Mesodermal cell (in vitro differentiated cells): Measurements from ENCODE around the gene RBM33.
A peak's percentile ranks its signal among the peaks of the same experiment; 100 is the strongest.

Experiments
- H3K27ac ChIP-seq: 2 replicates; pipeline ENCODE4 v1.7.0; 2013; ENCODE audit warnings: mild to moderate bottlenecking, low read depth, low read length, moderate library complexity; ENCODE audit not compliant: severe bottlenecking
- H3K36me3 ChIP-seq: 2 replicates; pipeline ENCODE4 v1.7.1; 2013; ENCODE audit warnings: mild to moderate bottlenecking, low read length, moderate library complexity; ENCODE audit not compliant: control insufficient read depth, insufficient read depth
- H3K4me1 ChIP-seq: one replicate; pipeline ENCODE4 v1.7.1; 2013; ENCODE audit warnings: mild to moderate bottlenecking, low read length; ENCODE audit not compliant: insufficient read depth, control insufficient read depth, poor library complexity, severe bottlenecking
- H3K4me3 ChIP-seq: 2 replicates; pipeline ENCODE4 v1.7.0; 2013; ENCODE audit warnings: low read length, control low read depth, mild to moderate bottlenecking; ENCODE audit not compliant: insufficient read depth, poor library complexity, severe bottlenecking; ENCODE audit errors: extremely low read depth
- H3K9me3 ChIP-seq: 2 replicates; pipeline ENCODE4 v1.7.1; 2013; ENCODE audit warnings: mild to moderate bottlenecking, low read length, moderate library complexity; ENCODE audit not compliant: control insufficient read depth
- WGBS, 2 experiments: methylation state at CpG; one replicate each; pipeline ENCODE4 v1.1.5; 2013; ENCODE audit warnings: missing lambda C conversion rate in 2 of 2; ENCODE audit not compliant: insufficient coverage in 2 of 2; 5-methylcytosine and 5-hydroxymethylcytosine counted together

Gene RBM33

GRCh38 chr7:155802291-155802690, 157.8 kb downstream of the RBM33 start:
- Histone ChIP-seq H3K36me3 (no peaks in the 10 kb centered on the region), H3K27ac (no peak overlapping the region), H3K9me3 (no peaks in the 10 kb centered on the region), H3K4me1 (peaks cover 1% of the 10 kb centered on the region), H3K4me3 (no peak overlapping the region)
- 55 to 58% methylated on average over 4 to 5 of the region's 6 CpGs for WGBS, 2 experiments

- Histone ChIP-seq H3K27ac (no peak overlapping the region), H3K4me1 (peaks cover 5% of the 10 kb centered on the region), H3K4me3 (peak overlapping the region; percentile 27), H3K36me3 (no peaks in the 10 kb centered on the region), H3K9me3 (no peaks in the 10 kb centered on the region)
- 4 to 5% methylated on average over 62 to 70 of the region's 70 CpGs for WGBS, 2 experiments
Measured at GRCh38 chr7:155802906-155803417, 158.5 kb downstream of the RBM33 start.

GRCh38 chr7:155803418-155804376, 159.2 kb downstream of the RBM33 start:
- no peak overlapping the region for H3K27ac ChIP-seq
- H3K9me3 ChIP-seq: no peaks in the 10 kb centered on the region
- 1% methylated on average over 59 to 61 of the region's 96 CpGs for WGBS, 2 experiments
- no peaks in the 10 kb centered on the region for H3K36me3 ChIP-seq
- peaks cover 10% of the 10 kb centered on the region for H3K4me1 ChIP-seq
- peak overlapping the region; percentile 27 for H3K4me3 ChIP-seq

- H3K4me1 ChIP-seq: peaks cover 10% of the 10 kb centered on the region
- H3K27ac ChIP-seq: no peak overlapping the region
- H3K9me3 ChIP-seq: no peaks in the 10 kb centered on the region
- 0 to 1% methylated on average over 10 to 14 of the region's 17 CpGs for WGBS, 2 experiments
- H3K4me3 ChIP-seq: peak overlapping the region; percentile 27
- no peaks in the 10 kb centered on the region for H3K36me3 ChIP-seq
Measured at GRCh38 chr7:155804431-155804831, 160.0 kb downstream of the RBM33 start.

GRCh38 chr7:155804897-155805825, 160.7 kb downstream of the RBM33 start:
- Histone ChIP-seq H3K4me3 (peak overlapping the region; percentile 27), H3K27ac (no peak overlapping the region), H3K36me3 (no peaks in the 10 kb centered on the region), H3K9me3 (no peaks in the 10 kb centered on the region), H3K4me1 (peaks cover 10% of the 10 kb centered on the region)
- 1% methylated on average over 62 to 87 of the region's 91 CpGs for WGBS, 2 experiments

GRCh38 chr7:155805826-155806095, 161.3 kb downstream of the RBM33 start:
- H3K4me3 ChIP-seq: peak overlapping the region; percentile 27
- H3K9me3 ChIP-seq: no peaks in the 10 kb centered on the region
- WGBS, 2 experiments: 8 to 28% methylated on average over 7 to 11 of the region's 18 CpGs
- no peaks in the 10 kb centered on the region for H3K36me3 ChIP-seq
- no peak overlapping the region for H3K27ac ChIP-seq
- peaks cover 10% of the 10 kb centered on the region for H3K4me1 ChIP-seq

- Histone ChIP-seq H3K9me3 (no peaks in the 10 kb centered on the region), H3K27ac (no peak overlapping the region), H3K36me3 (no peaks in the 10 kb centered on the region), H3K4me3 (no peak overlapping the region), H3K4me1 (peaks cover 13% of the 10 kb centered on the region)
- 46 to 48% methylated on average over 36 to 39 of the region's 47 CpGs for WGBS, 2 experiments
Measured at GRCh38 chr7:155806096-155806871, 161.8 kb downstream of the RBM33 start.

- Histone ChIP-seq H3K9me3 (no peaks in the 10 kb centered on the region), H3K4me3 (no peak overlapping the region), H3K27ac (no peak overlapping the region), H3K4me1 (peaks cover 18% of the 10 kb centered on the region), H3K36me3 (no peaks in the 10 kb centered on the region)
- 23 to 28% methylated on average over 13 to 17 of the region's 19 CpGs for WGBS, 2 experiments
Measured at GRCh38 chr7:155807065-155807671, 162.7 kb downstream of the RBM33 start.

- Histone ChIP-seq H3K27ac (no peak overlapping the region), H3K9me3 (no peaks in the 10 kb centered on the region), H3K36me3 (no peaks in the 10 kb centered on the region), H3K4me3 (peak overlapping the region; percentile 19), H3K4me1 (peaks cover 18% of the 10 kb centered on the region)
- 19 to 22% methylated on average over 24 to 25 of the region's 33 CpGs for WGBS, 2 experiments
Measured at GRCh38 chr7:155807789-155808548, 163.5 kb downstream of the RBM33 start.
